Measurements from ENCODE around the gene TMA7B. TPM values are rescaled to one million over a fixed set of nuclear protein-coding genes. Genes with fewer than 3 reads are reported as not detected.

Gene TMA7B
- total RNA-seq, 4 donors from 2014 or later = not detected

DNA sequence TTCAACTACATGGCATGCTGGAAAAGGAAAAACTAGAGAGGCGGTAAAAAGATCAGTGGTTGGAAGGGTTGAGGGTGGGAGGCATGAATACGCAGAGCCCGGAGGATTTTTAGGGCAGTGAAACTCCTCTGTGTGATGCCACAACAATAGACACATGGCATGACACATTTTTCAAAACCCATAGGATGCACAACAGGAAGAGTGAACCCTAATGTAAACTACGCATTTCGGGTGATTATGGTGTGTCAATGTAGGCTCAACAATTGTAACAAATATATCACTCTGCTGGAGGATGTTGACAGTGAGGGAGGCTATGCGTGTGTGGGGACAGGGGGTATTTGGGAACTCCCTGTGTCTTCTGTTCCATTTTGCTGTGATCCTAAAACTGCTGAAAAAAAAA, 18.9 kb downstream of the TMA7B start:
- Histone ChIP-seq H3K4me3 (no peak overlapping the region), H3K36me3 (no peaks in the 10 kb centered on the region), H3K9me3 (no peaks in the 10 kb centered on the region), H3K27me3 (no peaks in the 10 kb centered on the region), H3K27ac (no peak overlapping the region), H3K4me1 (no peaks in the 10 kb centered on the region)
- no peak for TF ChIP-seq POLR2A (IDR thresholded peaks at IDR 0.05)
- TF ChIP-seq, protein P1, sequence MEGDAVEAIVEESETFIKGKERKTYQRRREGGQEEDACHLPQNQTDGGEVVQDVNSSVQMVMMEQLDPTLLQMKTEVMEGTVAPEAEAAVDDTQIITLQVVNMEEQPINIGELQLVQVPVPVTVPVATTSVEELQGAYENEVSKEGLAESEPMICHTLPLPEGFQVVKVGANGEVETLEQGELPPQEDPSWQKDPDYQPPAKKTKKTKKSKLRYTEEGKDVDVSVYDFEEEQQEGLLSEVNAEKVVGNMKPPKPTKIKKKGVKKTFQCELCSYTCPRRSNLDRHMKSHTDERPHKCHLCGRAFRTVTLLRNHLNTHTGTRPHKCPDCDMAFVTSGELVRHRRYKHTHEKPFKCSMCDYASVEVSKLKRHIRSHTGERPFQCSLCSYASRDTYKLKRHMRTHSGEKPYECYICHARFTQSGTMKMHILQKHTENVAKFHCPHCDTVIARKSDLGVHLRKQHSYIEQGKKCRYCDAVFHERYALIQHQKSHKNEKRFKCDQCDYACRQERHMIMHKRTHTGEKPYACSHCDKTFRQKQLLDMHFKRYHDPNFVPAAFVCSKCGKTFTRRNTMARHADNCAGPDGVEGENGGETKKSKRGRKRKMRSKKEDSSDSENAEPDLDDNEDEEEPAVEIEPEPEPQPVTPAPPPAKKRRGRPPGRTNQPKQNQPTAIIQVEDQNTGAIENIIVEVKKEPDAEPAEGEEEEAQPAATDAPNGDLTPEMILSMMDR (IDR thresholded peaks at IDR 0.05) = no peak
- no peak for DNase-seq

DNA sequence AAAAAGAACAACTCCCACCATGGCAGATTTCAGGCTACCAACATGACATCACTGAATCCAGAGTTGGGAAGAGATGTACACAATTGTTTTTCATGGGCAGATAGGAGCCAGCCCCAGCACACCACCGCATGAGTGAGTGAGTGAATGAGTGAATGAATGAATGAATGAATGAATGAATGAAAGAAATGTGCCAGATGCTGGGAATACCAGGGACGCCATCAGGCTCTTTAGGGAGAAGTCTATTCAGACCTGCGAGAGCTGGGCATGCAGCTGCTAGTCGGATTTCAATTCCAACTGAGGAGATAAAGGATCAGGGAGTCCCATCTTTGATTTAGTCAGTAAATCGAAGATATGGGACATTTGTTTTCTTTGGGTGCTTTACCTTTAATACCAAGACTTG, 19.3 kb downstream of the TMA7B start:
- H3K27ac ChIP-seq = no peak overlapping the region
- no peaks in the 10 kb centered on the region for H3K36me3 ChIP-seq
- H3K27me3 ChIP-seq = no peaks in the 10 kb centered on the region
- H3K4me1 ChIP-seq = no peaks in the 10 kb centered on the region
- no peak for DNase-seq
- TF ChIP-seq, protein P1 (IDR thresholded peaks at IDR 0.05) = no peak
- no peak for TF ChIP-seq POLR2A (IDR thresholded peaks at IDR 0.05)
- H3K4me3 ChIP-seq = no peak overlapping the region
- H3K9me3 ChIP-seq = no peaks in the 10 kb centered on the region

DNA sequence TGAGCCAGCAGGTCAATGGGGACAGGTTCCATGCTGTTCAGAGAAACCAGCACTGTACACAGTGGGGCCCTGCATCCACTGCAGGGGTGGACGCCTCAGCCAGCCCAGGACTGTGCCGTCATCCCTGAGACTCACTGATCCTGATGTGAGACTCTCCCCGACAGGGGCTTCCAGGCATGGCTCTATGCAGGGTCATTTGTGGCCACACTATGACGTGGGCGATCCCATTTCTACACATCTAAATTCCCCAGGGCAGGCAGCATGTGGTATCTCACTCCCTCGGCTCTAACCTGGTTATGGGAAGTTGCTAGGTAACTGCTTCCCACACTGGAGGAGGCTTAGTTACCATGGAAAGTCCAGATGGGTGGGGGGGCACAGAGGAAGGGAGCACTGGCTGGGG, 20.4 kb downstream of the TMA7B start:
- DNase-seq = no peak
- TF ChIP-seq POLR2A (IDR thresholded peaks at IDR 0.05) = no peak
- TF ChIP-seq, protein P1 (IDR thresholded peaks at IDR 0.05) = no peak
- no peaks in the 10 kb centered on the region for H3K4me1 ChIP-seq

DNA sequence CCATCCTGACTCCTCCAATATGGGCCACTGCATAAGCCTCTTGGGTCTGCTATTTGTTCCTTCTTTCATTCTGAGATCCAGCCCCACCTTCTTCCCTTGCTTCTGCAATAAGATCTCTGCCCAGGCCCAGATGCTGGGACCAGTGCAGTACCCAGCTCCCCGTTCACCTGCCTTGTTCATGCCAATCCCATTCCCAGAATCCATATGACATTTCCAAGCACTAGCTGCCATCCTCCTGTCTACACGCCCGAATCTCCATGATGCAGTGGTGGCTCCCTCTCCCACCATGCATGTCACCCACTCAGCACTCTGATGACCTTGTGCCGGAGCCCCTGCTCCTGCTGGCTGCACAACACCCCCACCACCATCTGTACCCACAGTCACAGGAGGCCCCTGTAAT, 23.1 kb downstream of the TMA7B start:
- no peaks in the 10 kb centered on the region for H3K4me1 ChIP-seq
- no peaks in the 10 kb centered on the region for H3K36me3 ChIP-seq
- no peak overlapping the region for H3K27ac ChIP-seq
- DNase-seq = no peak
- no peaks in the 10 kb centered on the region for H3K27me3 ChIP-seq
- H3K4me3 ChIP-seq = no peak overlapping the region
- TF ChIP-seq, protein P1 (IDR thresholded peaks at IDR 0.05) = no peak
- TF ChIP-seq POLR2A (IDR thresholded peaks at IDR 0.05) = no peak
- no peaks in the 10 kb centered on the region for H3K9me3 ChIP-seq

More for the DNA sequence above, 20.4 kb downstream of the TMA7B start:
- Histone ChIP-seq H3K9me3 (no peaks in the 10 kb centered on the region), H3K27ac (no peak overlapping the region), H3K27me3 (no peaks in the 10 kb centered on the region), H3K4me3 (no peak overlapping the region), H3K36me3 (no peaks in the 10 kb centered on the region)

DNA sequence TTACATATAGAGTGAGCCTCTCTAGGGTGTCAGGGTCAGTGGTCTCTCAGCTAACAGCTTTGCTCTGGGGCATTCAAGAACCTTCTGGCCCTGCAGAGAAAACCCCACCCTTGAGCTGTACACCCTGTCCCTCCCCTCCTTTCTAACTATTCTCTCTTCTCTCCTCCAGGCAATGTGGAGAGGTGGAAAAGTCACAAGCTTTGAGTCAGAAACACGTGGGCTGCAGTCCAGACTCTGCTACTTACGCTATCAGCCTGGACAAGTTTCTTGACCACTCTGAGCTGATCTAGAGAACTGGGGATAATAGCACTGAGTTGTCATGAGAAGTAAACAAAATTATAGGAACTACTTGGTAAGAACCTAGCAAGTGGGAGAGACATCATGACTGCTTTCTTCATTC, 23.8 kb downstream of the TMA7B start:
- Histone ChIP-seq H3K27ac (no peak overlapping the region), H3K27me3 (no peaks in the 10 kb centered on the region), H3K4me3 (no peak overlapping the region), H3K4me1 (no peaks in the 10 kb centered on the region), H3K9me3 (no peaks in the 10 kb centered on the region), H3K36me3 (no peaks in the 10 kb centered on the region)
- DNase-seq = no peak
- no peak for TF ChIP-seq POLR2A (IDR thresholded peaks at IDR 0.05)
- TF ChIP-seq, protein P1 (IDR thresholded peaks at IDR 0.05) = no peak

DNA sequence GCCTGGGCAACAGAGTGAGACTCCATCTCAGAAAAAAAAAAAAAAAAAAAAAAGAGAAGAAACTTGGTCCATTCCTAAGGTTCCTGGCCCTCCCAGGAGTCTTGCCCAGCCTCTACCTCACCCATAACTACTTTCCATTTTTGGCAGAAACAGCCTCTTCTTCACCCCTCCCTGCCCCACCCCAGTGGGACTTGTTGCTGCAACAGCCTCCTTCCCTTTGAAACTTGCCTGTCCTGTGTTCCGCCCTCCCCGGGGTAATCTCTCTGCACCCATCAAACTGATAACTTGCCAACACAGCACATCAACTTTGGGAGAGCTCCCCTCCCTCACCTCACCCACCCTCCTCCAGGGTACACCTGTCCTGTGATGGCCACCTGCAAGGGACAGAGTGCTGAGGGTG, 24.5 kb downstream of the TMA7B start:
- Histone ChIP-seq H3K27me3 (no peaks in the 10 kb centered on the region), H3K27ac (no peak overlapping the region), H3K4me1 (no peaks in the 10 kb centered on the region), H3K9me3 (no peaks in the 10 kb centered on the region), H3K4me3 (no peak overlapping the region), H3K36me3 (no peaks in the 10 kb centered on the region)
- no peak for DNase-seq
- no peak for TF ChIP-seq POLR2A (IDR thresholded peaks at IDR 0.05)
- TF ChIP-seq, protein P1 (IDR thresholded peaks at IDR 0.05) = no peak

Data from Peyer's patch (tissue), 4 donors.